Right atrium auricular region (tissue), 2 donors: ENCODE results near the gene TTC21B. TPM values are rescaled to one million over a fixed set of nuclear protein-coding genes. Genes with fewer than 3 reads are reported as not detected.

ENCODE experiments used
- DNase-seq: peaks from one replicate; pipeline ENCODE4 v3.0.0-alpha.2; 2019; ENCODE audit warnings: low spot score
- H3K27ac ChIP-seq, 2 donors: fragments of 200-600 bp; sonication (generic); 1 replicate in 1 of 2; 2 replicates in 1 of 2; pipeline ENCODE4 v1.5.1; 2016 to 2019
- H3K27me3 ChIP-seq, 2 donors: fragments of 200-600 bp; sonication (generic); one replicate each; pipeline versions ENCODE4 v1.5.1 to v1.6.0; 2017 to 2019
- H3K36me3 ChIP-seq: fragments of 200-600 bp; sonication (generic); one replicate; pipeline ENCODE4 v1.5.1; 2016
- H3K4me1 ChIP-seq, 2 donors: fragments of 200-600 bp; sonication (generic); one replicate each; pipeline versions ENCODE4 v1.5.1 to v1.6.0; 2017 to 2019
- H3K4me3 ChIP-seq, 2 donors: fragments of 200-600 bp; sonication (generic); 1 replicate in 1 of 2; 2 replicates in 1 of 2; pipeline ENCODE4 v1.5.1; 2017 to 2019; ENCODE audit warnings: mild to moderate bottlenecking in 1 of 2, moderate library complexity in 1 of 2
- H3K9me3 ChIP-seq, 2 donors: fragments of 200-600 bp; sonication (generic); one replicate each; pipeline ENCODE4 v1.5.1; 2019
- CTCF ChIP-seq, 2 donors: fragments of 200-600 bp; sonication (generic); IDR thresholded peaks; one replicate each; pipeline ENCODE4 v1.5.1; 2019; ENCODE audit warnings: antibody characterized with exemption in 2 of 2
- total RNA-seq, 2 donors: library from RNA; depleted of rRNA; stranded (reverse); fragments of >200 nt; gene quantifications; one replicate each; pipeline ENCODE4 v1.1.0, GENCODE V29; 2016

Gene TTC21B
- total RNA-seq, 2 donors from 2014 or later = 9.9 TPM

- no peak for TF ChIP-seq CTCF (IDR thresholded peaks at IDR 0.05)
- Histone ChIP-seq H3K27ac (no peak overlapping the region), H3K36me3 (no peaks in the 10 kb centered on the region), H3K4me3 (no peak overlapping the region), H3K27me3 (no peaks in the 10 kb centered on the region), H3K9me3 (no peaks in the 10 kb centered on the region), H3K4me1 (no peaks in the 10 kb centered on the region)
- DNase-seq = no peak
Measured at GRCh38 chr2:165840333-165840958, 113.1 kb downstream of the TTC21B start.

GRCh38 chr2:165839610-165840009, 114.0 kb downstream of the TTC21B start:
- H3K9me3 ChIP-seq = no peaks in the 10 kb centered on the region
- H3K4me3 ChIP-seq = no peak overlapping the region
- H3K36me3 ChIP-seq = no peaks in the 10 kb centered on the region
- no peak for DNase-seq
- H3K27me3 ChIP-seq = no peaks in the 10 kb centered on the region
- TF ChIP-seq CTCF (IDR thresholded peaks at IDR 0.05) = no peak
- no peak overlapping the region for H3K27ac ChIP-seq
- no peaks in the 10 kb centered on the region for H3K4me1 ChIP-seq

- DNase-seq = no peak
- Histone ChIP-seq H3K36me3 (no peaks in the 10 kb centered on the region), H3K27ac (no peak overlapping the region), H3K27me3 (no peaks in the 10 kb centered on the region), H3K4me3 (no peak overlapping the region), H3K9me3 (no peaks in the 10 kb centered on the region), H3K4me1 (no peaks in the 10 kb centered on the region)
- no peak for TF ChIP-seq CTCF (IDR thresholded peaks at IDR 0.05)
Measured at GRCh38 chr2:165837122-165837521, 116.5 kb downstream of the TTC21B start.

- no peak for TF ChIP-seq CTCF (IDR thresholded peaks at IDR 0.05)
- Histone ChIP-seq H3K4me1 (no peaks in the 10 kb centered on the region), H3K27me3 (no peaks in the 10 kb centered on the region), H3K4me3 (no peak overlapping the region), H3K9me3 (no peaks in the 10 kb centered on the region), H3K36me3 (no peaks in the 10 kb centered on the region), H3K27ac (no peak overlapping the region)
- no peak for DNase-seq
Measured at GRCh38 chr2:165835363-165835762, 118.2 kb downstream of the TTC21B start.

GRCh38 chr2:165833156-165833555, 120.4 kb downstream of the TTC21B start:
- H3K4me1 ChIP-seq = no peaks in the 10 kb centered on the region
- no peaks in the 10 kb centered on the region for H3K9me3 ChIP-seq
- H3K36me3 ChIP-seq = no peaks in the 10 kb centered on the region
- DNase-seq = no peak
- no peak overlapping the region for H3K27ac ChIP-seq
- no peaks in the 10 kb centered on the region for H3K27me3 ChIP-seq
- H3K4me3 ChIP-seq = no peak overlapping the region
- TF ChIP-seq CTCF (IDR thresholded peaks at IDR 0.05) = no peak

GRCh38 chr2:165827921-165828276, 125.7 kb downstream of the TTC21B start:
- TF ChIP-seq CTCF (IDR thresholded peaks at IDR 0.05) = no peak
- DNase-seq = no peak
- H3K27ac ChIP-seq = no peak overlapping the region
- no peak overlapping the region for H3K4me3 ChIP-seq
- no peaks in the 10 kb centered on the region for H3K27me3 ChIP-seq
- H3K36me3 ChIP-seq = no peaks in the 10 kb centered on the region
- no peaks in the 10 kb centered on the region for H3K9me3 ChIP-seq
- no peaks in the 10 kb centered on the region for H3K4me1 ChIP-seq
